RPMI7951 (cell line): Measurements from ENCODE around the gene SOX21. TPM values are rescaled to one million over a fixed set of nuclear protein-coding genes. Genes with fewer than 3 reads are reported as not detected.

Experiments
- DNase-seq: peaks from one replicate; pipeline ENCODE4 v3.0.0-alpha.2; 2012; ENCODE audit warnings: low read depth
- total RNA-seq: library from RNA; depleted of rRNA; stranded (reverse); fragments of >200 nt; shearing (Covaris generic); gene quantifications from 2 replicates; pipeline ENCODE4 v1.2.3, GENCODE V29; 2014

SOX21 gene
- total RNA-seq, 1 experiment from 2014 or later, result not detected

DNA sequence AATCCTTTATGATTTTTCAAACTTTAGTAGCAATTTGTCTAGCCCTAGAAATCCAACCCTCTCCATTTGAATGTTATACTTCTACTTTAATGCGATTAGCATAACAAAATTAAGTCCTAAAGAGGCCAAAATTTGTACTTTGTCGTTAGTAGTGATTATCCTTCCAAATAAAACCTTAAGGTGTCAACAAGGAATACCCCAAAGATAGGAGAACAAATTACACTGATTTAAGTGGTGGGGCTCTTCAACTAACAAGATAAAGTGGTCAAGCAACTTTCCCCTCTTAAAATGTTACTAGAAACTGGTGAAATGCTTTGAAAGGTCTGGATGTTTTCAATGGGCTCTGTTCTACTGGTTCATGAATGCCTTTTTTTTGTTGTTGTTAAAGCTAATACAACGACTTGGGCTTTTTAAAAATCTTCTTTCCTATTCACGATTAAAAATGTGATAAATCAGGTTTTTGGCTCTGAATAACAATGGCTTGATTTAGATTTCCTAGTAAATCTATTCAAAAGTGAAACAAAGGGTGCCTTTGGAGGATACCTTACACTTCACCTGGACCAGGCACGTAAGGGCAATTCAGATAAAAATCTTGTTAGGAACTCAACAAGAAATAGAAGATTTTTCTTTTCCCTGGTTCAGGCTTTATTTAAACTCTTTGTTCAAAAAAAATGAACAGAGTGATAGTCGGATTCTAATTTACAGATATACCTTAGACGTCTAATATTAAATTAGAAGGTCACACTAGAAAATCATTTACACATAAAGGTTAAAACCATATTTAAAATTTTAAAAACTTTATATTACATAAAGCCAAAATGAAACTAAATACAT, 3.1 kb downstream of the SOX21 start:
- no peak for DNase-seq

GRCh38 chr13:94708031-94708859, 4.1 kb downstream of the SOX21 start:
- no peak for DNase-seq

- no peak for DNase-seq
Observed at GRCh38 chr13:94707400-94708021, 4.8 kb downstream of the SOX21 start.

GRCh38 chr13:94706843-94707399, 5.4 kb downstream of the SOX21 start:
- DNase-seq, result no peak

GRCh38 chr13:94706101-94706842, 6.1 kb downstream of the SOX21 start:
- DNase-seq, result no peak

DNA sequence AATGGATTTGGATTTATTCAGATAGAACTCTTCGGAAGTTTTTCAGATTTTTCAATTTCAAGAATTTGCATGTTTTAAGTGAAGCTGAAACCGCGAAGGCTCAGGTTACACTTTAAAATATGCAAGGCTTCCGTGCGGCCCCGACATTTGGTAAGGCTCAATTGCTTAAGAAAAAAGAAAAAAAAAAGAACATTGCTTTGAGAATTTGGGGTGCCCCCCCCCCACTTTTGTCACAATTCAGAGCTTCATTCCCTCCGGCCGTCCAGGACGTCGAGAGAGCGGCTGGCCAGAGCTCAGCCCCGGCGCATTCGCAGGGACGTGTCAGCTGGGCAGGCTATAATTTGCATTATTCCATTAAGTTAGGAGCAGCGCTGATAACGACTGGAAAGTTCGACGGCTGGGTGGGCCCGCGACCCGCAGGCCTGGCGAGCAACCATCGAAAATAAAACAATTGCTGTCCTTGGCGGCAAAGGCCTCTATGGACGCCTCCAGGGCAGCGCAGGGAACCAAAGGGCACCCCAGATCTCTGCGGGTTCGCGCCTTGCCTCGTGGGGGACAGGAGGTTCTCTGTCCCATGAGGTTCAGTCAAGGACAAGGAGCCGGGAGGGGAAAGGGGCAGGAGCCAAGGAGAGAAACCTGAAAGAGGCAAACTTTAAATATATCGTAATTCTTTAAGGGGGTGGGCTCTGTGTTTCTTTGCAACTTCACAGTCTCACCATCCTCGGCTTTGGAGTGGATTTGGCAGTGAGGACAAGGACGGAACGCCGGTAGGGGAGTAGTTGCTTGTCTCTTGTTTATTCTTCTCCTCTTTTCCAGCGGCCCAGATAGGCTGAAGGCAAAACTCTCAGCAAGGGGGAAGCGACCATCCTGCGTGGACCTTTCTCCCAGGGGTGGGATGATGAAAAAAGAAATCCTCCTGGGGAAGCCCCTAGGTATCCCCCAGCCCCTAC, 7.0 kb downstream of the SOX21 start:
- no peak for DNase-seq

- DNase-seq, result no peak
Observed at GRCh38 chr13:94704377-94705080, 7.8 kb downstream of the SOX21 start.

GRCh38 chr13:94703721-94704314, 8.5 kb downstream of the SOX21 start:
- DNase-seq, result no peak

GRCh38 chr13:94703271-94703670, 9.1 kb downstream of the SOX21 start:
- DNase-seq, result no peak

- no peak for DNase-seq
Observed at GRCh38 chr13:94702181-94703041, 9.9 kb downstream of the SOX21 start.

- DNase-seq, result no peak
Observed at GRCh38 chr13:94701313-94702180, 10.8 kb downstream of the SOX21 start.

DNA sequence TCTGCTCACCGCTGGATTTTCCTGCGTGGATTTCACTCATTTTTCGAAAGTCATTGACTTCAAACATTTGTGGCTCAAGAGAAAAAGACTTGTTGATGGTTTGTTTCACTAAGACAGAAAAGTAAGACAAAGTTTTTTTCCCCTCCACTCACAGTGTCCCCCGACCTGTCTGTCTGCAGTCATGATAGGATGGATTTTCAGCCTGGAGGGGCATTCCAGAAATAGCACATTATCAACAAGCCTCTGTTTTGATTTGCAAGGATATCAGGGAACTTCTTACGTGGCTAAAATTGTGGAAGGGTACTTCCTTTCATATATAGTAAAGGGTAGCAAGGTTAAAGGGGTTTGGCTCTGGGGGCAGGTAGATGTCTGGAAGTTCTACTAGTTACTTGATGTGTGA, 11.8 kb downstream of the SOX21 start:
- no peak for DNase-seq

- no peak for DNase-seq
Observed at GRCh38 chr13:94700051-94700535, 12.3 kb downstream of the SOX21 start.

GRCh38 chr13:94696171-94696570, 16.2 kb downstream of the SOX21 start:
- DNase-seq, result no peak

GRCh38 chr13:94692030-94692429, 20.3 kb downstream of the SOX21 start:
- DNase-seq, result no peak

DNA sequence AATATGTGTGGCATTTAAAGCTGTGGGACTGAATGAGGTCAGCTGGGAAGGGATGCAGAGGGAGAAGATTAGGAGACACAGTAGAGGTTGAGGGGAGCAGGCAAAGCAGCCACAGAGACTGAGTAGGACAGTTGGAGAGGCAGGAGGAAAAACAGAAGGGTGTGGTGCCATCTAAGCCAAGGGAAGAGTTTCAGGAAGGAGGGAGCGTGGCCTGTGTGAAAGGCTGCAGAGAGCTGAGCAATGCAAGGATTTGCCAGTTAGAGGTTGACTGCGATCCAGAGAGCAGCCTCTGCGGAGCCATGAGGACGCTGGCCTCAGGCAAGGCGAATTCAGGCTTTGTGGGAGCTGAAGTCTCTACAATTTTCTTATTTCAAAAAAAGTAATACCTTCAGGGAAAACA, 28.9 kb downstream of the SOX21 start:
- DNase-seq, result no peak

DNA sequence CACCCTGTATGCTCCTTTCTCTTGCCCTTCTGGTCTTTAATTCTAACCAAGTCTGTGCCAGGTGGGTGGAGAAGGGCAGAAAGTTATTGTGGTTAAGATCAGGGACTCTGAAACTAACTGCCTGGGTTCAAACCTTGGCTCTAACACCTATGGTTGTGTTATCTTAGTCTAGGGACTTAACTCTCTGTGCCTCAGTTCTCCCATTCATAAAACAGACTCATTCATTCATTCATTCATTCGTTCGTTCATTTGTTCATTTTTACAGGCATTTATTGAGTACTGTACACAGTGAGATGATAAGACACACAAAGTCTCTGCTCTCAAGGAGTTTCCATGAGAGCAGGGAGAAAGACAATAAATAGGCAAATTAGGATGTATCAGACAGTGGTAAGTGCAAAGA, 30.1 kb downstream of the SOX21 start:
- no peak for DNase-seq
